ENCODE measurements around the gene CEP350. TPM values are rescaled to one million over a fixed set of nuclear protein-coding genes. Genes with fewer than 3 reads are reported as not detected.
"Not testable (repeated sequence)": the region's sequence is repeated elsewhere in the genome, so short reads cannot be mapped to it uniquely, and the experiment has no call there.

The CEP350 gene
- total and polyA plus RNA-seq, 2 experiments from 2014 or later = 24.9 to 49.6 TPM

DNA sequence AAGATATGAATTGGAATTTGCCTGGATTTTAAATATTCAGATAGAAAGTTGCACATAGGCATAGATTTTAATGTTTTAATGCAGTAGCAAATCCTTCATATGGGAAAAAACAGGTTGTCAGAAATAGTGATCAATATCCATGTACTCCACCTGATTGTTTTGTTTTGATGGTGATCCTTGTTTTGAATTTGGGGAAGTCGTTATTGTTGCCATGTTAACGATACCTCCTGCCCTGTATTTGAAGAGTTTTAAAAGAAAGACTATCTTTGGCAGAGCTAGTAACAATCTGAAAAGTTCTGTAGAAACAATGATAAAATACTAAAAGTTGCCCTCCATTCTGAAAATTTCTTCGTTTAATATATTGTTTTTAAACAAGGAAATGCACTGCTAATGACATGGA is 1.1 kb downstream of the CEP350 start:
- H3K27ac ChIP-seq = peak overlapping the region; percentile 97

DNA sequence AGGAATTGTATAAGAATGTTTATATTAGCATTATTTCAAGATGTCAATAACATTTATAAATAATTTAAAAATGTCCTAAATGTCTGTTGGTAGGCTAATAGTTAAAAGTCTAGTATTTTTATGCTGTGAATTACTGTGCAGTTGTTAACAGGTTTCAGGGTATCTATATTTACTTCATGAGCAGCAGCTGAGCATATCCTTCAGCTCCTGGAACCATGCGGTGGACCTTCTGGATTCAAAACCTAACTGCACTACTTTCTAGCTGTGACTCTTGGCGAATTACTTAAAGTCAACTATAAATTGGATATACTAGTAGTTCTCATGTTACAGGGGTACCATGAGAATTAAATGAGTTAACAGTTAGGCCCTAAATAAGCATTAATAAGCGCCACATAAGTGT is 3.7 kb downstream of the CEP350 start:
- Histone ChIP-seq H3K4me3 (no peak overlapping the region), H3K9me3 (ENCODE audit: low read depth) (no peaks in the 10 kb centered on the region), H3K27me3 (no peaks in the 10 kb centered on the region), H3K4me1 (ENCODE audit: low read depth) (peaks cover 7% of the 10 kb centered on the region), H3K36me3 (no peaks in the 10 kb centered on the region), H3K27ac (no peak overlapping the region)
- no peak for TF ChIP-seq CTCF (IDR thresholded peaks at IDR 0.05; ENCODE audit: low read depth, low read length)
- DNase-seq (ENCODE audit: low read depth in 1 of 2, low spot score in 1 of 2) = no peak

More for the DNA sequence above, 1.1 kb downstream of the CEP350 start:
- H3K4me1 ChIP-seq (ENCODE audit: low read depth) = peaks cover 7% of the 10 kb centered on the region
- TF ChIP-seq CTCF (IDR thresholded peaks at IDR 0.05; ENCODE audit: low read depth, low read length) = no peak
- no peaks in the 10 kb centered on the region for H3K36me3 ChIP-seq
- no peaks in the 10 kb centered on the region for H3K27me3 ChIP-seq
- no peaks in the 10 kb centered on the region for H3K9me3 ChIP-seq (ENCODE audit: low read depth)
- H3K4me3 ChIP-seq = peak overlapping the region; percentile 82
- no peak for DNase-seq (ENCODE audit: low read depth in 1 of 2, low spot score in 1 of 2)

GRCh38 chr1:179962168-179962567 is 7.6 kb downstream of the CEP350 start:
- H3K27me3 ChIP-seq; H3K36me3 ChIP-seq; H3K4me3 ChIP-seq; DNase-seq (ENCODE audit: low read depth in 1 of 2, low spot score in 1 of 2); H3K27ac ChIP-seq; H3K4me1 ChIP-seq (ENCODE audit: low read depth); H3K9me3 ChIP-seq (ENCODE audit: low read depth): not testable (repeated sequence)

DNA sequence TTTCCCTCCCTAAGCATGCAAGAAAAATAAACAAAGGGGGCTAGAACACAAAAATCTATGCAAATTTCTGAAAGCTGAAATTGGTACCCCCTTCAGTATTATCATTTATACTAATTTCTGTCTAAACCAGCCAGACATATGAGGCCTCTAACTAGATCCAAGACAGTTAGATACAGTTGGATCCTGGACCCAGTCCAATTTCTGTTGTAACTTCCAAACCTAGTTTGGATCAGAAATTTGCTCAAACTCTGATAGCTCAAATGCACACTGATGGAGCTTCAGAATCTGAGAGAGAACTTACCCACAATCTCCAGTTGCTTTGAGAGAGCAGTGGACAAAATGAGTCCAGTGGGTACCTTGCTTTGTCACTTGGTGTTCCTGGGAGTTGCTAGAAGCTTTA is 11.9 kb downstream of the CEP350 start:
- Histone ChIP-seq H3K4me1 (ENCODE audit: low read depth) (no peaks in the 10 kb centered on the region), H3K9me3 (ENCODE audit: low read depth) (peaks cover 4% of the 10 kb centered on the region), H3K27ac (no peak overlapping the region), H3K4me3 (no peak overlapping the region), H3K27me3 (no peaks in the 10 kb centered on the region), H3K36me3 (no peaks in the 10 kb centered on the region)
- DNase-seq (ENCODE audit: low read depth in 1 of 2, low spot score in 1 of 2) = peak in 1 of 2 donors; percentile 34
- TF ChIP-seq CTCF (IDR thresholded peaks at IDR 0.05; ENCODE audit: low read depth, low read length) = no peak

GRCh38 chr1:179968284-179968993 is 13.8 kb downstream of the CEP350 start:
- DNase-seq (ENCODE audit: low read depth in 1 of 2, low spot score in 1 of 2) = no peak
- Histone ChIP-seq H3K4me1 (ENCODE audit: low read depth) (no peaks in the 10 kb centered on the region), H3K27me3 (no peaks in the 10 kb centered on the region), H3K4me3 (no peak overlapping the region), H3K36me3 (no peaks in the 10 kb centered on the region), H3K9me3 (ENCODE audit: low read depth) (peaks cover 4% of the 10 kb centered on the region), H3K27ac (no peak overlapping the region)
- no peak for TF ChIP-seq CTCF (IDR thresholded peaks at IDR 0.05; ENCODE audit: low read depth, low read length)

DNA sequence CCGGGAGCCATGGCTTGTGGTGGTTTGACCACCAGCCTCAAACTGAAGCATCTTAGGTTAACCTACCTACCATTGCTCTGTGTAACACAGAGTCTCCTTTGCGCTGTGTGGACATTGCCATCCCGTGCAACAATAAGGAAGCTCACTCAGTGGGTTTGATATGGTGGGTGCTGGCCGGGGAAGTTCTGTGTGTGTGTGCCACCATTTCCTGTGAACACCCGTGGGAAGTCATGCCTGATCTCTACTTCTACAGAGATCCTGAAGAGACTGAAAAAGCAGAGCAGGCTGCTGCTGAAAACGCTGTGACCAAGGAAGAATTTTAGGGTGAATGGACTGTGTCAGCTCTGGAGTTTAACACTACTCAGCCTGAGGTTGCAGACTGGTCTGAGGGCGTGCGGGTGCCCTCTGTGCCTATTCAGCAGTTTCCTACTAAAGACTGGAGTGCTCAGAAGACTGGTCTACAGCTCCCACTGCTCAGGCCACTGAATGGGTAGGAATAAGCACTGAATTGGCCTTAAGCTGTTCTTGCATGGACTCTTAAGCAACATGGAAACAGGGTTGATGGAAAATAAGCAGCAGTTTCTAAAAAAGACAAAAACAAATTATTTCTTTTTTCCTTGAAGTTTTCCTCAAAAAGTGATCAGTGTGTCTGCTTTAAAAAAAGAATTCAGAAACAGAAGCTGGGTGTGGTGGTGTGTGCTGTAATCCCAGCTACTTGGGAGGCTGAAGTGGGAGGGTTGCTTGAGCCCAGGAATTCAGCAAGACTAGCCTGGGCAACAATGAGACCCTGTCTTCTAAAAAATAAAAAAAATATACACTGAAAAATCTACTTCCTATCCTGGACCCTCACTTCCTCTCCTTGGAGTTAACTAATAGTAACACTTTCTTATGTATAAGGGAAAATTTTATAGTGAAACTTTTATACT is 14.6 kb downstream of the CEP350 start:
- no peak for TF ChIP-seq CTCF (IDR thresholded peaks at IDR 0.05; ENCODE audit: low read depth, low read length)
- Histone ChIP-seq H3K9me3 (ENCODE audit: low read depth) (peaks cover 4% of the 10 kb centered on the region), H3K4me3 (no peak overlapping the region), H3K4me1 (ENCODE audit: low read depth) (no peaks in the 10 kb centered on the region), H3K27ac (no peak overlapping the region), H3K36me3 (no peaks in the 10 kb centered on the region), H3K27me3 (no peaks in the 10 kb centered on the region)
- peak in 1 of 2 donors; percentile 49 for DNase-seq (ENCODE audit: low read depth in 1 of 2, low spot score in 1 of 2)
